HTR-8/SVneo (cell line): ENCODE results near the gene MET.

Experiments
- DNase-seq: peaks from one replicate; pipeline ENCODE4 v3.0.0; 2011; ENCODE audit warnings: low spot score, mixed read lengths; ENCODE audit not compliant: insufficient read length
- FAIRE-seq: peaks from 2 replicates; lab custom pipeline; 2011; peaks lifted over from hg19 to GRCh38; lab: Jason Lieb, UNC

Gene MET

DNA sequence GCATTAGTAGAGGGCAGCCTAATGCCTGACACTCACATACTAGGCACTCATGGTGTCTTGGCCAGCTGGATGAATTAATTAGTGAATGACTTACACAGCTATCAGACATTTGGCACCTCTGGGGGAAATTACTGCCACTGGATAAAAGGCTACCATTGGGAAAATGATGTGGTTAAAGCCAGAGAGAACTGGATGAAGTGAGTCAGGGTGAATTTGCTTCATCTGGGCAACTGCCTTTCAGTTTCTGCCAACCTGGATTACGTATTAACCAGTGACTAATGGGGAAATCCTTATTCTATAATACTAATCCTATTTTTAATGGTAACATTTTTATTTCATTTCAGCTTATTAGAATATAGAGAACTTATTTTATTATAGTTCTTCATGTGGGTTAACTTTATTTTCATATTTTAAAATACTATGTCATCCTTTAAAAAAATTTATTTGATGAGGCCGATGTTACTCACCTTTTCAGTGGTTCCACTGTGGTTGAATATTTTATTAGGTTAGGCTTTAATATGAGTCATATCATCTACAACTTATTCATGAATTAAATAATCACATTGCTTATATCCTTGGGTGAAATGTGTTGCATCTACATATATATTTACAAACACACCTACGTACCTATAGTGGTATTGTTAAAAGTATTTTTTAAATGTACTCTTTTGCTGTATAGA, 104.8 kb downstream of the MET start:
- FAIRE-seq (no peak), DNase-seq (no peak)

DNA sequence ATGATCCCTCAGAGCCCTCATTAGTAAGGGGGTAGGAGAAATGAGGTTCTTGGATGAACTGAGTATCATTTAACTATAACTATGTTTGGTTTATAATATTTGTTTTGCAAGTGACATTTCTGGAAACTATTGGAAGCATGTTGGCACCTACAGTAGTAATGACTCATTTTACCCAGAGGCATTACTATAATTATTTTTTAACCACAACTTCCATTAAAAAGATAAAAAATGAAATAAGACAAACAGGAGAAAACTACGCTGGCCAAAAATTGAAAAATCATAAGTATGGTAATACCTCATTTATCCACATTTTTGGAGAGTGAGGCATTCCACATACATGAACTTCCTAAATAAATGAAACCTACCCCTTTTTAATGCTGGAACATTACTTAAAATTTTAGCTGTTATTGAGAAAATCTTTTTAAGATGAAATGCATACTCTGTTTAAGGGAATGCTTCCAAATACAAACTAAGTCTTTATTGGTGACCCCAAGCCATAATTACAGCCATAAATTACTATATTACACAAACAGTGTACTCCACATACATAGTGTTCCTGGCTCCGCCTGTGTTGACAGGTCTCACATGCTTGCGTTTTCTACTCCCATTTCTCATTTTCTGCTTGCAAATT, 105.8 kb downstream of the MET start:
- FAIRE-seq (no peak), DNase-seq (no peak)

DNA sequence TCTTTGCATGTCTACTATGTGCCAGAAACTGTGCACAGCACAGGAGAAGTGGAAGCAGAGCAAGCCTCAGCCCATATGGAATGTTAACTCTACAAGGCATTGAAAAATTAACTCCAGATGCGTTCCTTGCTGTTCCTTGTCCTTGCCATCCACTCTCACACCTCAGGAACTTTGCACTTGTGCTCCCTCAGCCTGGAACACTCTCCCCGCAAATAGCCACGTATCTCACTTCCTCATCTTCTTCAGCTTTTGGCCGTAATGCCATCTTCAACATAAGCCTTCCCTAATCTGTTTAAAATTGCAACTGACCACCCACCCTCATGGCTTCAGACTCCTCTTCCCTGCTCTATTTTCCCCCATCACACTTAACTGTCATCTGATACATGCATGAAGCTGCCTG, 107.2 kb downstream of the MET start:
- FAIRE-seq (no peak), DNase-seq (no peak)

DNA sequence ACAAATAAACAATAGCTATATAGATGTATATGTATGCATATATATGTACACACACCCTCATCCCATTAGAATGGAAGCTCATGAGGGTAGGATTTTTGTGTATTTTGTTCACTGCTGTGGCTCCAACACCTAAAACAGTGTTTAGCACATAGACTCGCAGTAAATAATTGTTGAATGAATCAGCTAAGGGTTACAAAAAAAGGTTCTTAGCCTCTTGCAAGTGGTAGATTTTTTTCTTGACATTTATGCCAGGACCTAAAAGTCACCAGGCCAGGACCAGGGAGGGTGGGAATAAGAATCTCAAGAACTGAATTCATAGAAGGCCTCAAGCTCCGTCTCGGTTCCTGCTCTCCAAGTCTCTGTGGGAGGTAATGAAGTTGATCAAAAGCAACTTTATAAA, 107.9 kb downstream of the MET start:
- DNase-seq (no peak), FAIRE-seq (no peak)

DNA sequence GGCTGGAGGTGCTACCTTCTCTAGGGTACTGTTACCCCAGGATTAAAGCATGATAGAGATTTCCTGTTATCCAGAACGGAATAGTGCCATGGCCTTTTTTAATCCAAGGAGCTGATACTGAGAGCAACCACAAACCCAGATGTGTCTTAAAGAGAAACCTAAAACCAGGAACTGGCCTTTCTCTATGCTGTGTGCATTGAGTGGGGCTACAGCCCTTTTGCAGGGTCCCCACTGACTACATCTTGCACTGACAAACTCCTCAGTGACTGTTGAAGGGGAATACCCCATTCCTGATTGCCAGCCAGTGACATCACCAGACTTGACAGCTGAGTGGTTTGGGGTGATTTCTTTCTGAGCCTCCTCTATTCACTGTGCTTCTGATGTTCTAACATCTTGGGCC, 108.5 kb downstream of the MET start:
- no peak for DNase-seq
- no peak for FAIRE-seq

DNA sequence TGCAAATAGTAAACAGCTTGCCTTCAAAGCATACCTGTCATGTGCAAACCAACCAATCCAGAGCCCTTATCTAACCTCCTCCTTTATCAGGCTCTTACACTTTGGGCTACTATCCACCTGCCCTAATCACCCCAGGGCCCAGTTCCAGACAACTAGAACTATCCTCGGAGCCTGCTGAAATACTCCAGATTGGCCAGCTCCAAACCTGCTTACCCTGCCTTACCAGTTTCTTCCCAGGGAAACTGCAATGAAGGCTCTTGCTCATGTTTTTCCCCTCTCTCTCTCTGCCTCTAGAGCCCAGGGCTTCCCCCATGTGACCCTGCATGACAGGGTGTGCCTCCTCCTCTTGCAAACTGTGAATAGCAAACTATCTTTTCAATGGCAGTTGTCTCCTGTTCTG, 109.0 kb downstream of the MET start:
- DNase-seq = no peak
- no peak for FAIRE-seq

DNA sequence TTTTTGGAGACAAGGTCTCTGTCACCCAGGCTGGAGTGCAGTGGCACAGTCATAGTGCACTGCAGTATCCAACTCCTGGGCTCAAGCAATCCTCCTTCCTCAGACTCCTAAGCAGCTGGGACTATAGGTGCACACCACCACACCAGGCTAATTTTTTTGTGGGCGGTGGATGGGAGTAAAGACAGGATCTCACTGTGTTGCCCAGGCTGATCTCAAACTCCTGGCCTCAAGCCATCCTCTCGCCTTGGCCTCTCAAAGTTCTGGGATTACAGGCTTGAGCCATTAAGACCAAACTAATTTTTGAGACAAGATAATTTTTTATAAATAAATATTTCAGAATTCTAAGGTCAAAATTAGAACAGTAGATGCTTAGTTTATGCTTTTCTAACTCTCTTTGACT, 109.6 kb downstream of the MET start:
- FAIRE-seq (no peak), DNase-seq (no peak)

DNA sequence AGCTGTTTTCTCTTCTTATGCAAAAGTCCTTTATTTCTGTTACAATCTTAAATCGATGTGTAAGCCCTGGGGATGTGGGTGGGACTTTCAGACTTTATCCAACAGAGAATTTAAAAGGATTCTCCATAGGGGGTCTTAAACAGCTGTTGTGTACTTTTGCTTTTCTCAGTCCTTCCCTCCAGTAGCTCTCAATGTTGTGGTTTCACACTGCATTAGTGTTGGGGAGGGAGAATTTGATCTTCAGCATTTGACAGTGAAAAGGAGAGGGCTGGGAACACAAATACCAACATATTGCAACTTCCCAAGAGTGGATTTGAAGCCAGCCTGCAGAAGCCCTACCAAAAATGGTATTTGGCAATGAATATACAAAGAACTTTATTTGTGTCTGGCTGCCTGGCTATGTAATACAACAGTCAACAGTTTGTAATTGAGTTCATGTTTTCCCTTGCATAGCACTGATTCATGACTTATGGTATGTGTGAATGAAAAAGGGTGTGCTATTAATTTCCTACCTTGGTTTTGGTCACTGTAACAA, 110.2 kb downstream of the MET start:
- FAIRE-seq = no peak

DNA sequence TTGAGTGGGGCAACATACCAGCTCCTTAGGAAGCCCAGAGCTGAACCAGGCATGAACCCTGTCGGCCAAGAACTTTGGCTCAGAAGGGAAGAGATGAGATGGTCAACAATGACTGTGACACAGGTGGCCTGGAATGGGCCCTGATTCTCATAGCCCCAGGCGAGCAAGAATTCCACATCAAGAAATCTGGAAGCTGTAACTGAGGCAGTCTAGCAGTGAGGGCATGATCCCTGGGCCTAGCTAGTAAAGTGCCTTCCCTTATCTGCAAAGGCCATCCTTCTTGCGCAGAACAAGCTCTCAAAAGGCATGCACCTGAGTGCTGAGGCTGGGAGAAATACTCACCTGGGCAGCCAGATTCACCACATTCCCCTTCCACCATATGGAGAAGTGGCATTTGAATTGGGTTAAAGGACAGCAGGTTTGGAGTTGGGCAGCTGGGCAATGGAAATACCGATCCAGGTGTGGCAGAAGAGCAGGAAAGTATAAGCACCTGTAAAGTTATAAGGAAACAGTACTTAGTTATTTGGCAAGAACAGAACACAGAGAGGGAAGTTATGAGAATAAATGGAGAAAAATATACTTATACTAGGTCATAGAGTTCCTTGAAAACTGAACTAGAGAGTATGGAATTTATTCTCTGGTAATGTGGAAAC, 111.8 kb downstream of the MET start:
- DNase-seq (no peak), FAIRE-seq (no peak)

More for the DNA sequence above, 110.2 kb downstream of the MET start:
- DNase-seq = no peak

DNA sequence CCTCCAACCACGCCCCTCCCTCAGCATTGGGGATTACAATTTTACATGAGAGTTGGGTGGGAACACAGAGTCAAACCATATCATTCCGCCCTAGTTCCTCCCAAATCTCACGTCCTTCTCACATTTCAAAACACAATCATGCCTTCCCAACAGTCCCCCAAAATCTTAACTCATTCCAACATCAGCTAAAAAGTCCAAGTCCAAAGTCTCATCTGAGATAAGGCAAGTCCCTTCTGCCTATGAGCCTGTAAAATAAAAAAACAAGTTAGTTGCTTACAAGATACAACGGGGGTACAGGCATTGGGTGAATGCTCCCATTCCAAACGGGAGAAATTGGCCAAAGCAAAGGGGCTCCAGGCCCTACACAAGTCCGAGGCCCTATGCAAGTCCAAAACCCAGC, 112.7 kb downstream of the MET start:
- FAIRE-seq (no peak), DNase-seq (no peak)

DNA sequence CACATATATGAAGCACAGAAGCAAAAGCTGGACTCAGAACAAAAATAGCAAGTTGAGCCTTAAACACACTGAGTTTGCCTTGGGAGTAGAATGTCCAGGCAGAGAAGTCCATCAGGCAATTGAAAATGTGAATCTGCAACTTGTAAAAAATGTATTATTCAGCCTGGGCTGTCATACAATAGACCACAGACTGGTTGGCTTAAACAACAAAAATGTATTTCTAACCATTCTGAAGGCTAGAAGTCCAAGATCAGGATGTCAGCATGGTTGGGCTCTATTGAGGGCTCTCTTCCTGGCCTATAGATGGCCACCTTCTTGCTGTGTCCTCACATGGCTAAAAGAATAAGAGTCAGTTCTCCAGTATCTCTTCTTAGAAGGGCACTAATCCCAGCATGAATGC, 113.8 kb downstream of the MET start:
- FAIRE-seq (no peak), DNase-seq (no peak)

DNA sequence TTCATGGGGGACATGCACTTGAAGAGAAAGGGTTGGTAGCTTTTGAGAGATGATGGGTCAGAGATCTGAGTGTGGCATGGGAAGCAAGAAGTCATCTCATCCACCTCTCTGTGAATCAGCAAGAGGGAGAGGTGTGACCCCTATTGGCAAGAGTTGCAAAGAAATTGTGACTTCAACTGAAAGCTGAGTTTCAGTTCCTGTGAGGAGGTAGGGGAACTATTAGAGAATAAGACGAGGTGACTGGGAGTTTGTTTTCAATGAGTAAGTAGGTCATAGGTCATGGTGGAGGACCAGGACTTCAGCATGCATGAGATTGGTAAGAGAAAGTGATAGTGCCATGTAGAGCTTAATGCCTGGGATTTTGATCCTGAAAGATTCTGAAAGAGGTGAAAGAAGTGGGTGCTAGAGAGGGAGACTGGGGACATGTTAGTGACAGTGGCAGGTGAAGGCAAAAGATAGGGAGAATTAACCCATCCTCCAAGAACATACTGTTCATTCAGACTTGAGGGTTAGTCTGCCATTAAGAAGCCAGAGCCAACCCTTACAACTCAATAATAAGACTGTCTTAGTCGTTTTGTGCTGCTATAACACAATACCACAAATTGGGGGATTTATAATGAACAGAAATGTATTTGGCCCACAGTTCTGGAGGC, 114.9 kb downstream of the MET start:
- FAIRE-seq (no peak), DNase-seq (no peak)

DNA sequence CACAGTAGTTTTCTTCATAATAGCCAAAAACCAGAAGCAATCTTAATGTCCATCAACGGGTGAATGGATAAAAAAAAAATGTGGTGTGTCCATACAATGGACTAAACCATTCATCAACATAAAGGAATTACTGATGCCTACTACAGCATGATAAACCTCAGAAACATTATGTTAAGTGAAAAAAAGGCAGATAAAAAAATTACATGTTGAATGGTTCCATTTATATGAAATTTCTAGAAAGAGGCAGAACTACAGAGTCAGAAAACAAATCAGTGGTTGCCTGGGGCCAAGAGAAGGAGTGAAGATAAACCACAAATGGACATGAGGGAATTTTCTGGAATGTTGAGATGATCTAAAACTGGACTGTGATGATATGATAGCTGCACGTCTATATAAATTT, 115.9 kb downstream of the MET start:
- FAIRE-seq (no peak), DNase-seq (no peak)

DNA sequence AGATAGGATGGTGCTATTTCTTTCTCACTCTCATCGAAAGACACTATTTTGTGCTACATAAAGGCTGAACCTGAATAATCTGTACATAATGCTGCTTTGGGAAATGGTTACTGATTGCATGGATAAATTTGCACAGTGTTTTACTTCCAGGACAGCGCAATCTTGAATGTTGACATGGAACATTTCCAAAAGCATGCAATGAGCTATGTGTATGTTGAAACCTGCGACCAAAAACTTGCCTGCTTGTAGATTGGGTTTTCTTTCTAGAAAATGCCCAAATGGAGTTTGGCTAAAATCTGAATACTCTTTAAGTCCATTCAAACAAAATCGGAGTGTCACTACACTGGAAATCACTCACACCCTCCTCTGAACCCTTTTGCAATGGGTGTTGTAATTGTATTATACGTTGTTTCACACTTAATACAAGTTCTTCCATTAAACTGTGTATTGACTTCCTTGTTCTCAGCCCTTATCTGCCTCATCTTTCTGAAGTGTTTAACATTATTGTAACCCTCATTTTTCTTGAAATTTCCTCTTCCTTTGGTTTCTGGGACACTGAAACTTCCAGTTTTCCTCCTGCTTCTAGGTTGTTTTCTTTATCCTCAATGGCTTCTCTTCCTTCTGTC, 116.7 kb downstream of the MET start:
- DNase-seq (no peak), FAIRE-seq (no peak)

DNA sequence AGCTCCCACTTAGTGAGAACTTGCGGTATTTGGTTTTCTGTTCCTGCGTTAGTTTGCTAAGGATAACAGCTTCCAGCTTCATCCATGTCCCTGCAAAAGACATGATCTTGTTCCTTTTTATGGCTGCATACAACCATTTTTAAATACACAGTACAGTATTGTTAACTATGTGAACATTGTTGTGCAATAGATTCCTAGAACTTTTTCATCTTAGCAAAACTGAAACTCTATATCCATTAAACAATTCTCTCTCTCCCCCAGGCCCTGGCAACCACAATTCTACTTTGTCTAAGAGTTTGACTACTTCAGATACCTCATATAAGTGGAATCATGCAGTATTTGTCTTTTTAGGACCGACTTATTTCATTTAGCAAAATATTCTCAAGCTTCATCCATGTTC, 118.0 kb downstream of the MET start:
- no peak for FAIRE-seq

DNA sequence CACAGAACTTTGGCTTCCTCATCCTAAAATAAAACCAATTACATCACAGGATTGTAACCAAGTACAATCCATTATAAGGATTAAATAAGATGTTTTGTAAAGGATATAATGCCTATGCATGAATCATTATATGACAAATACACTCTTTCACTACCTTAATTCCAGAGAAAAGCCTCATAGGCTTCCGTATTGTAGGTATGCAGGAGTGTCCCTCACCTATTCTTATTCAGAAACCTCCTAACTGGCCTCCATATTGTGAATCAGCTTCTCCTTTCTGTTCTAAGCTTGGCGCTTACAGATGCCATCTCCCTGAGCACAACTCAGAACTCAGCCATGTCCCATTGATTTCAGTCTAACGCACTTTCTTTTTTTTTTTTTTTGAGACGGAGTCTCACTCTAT, 120.8 kb downstream of the MET start:
- FAIRE-seq = no peak
- no peak for DNase-seq

More for the DNA sequence above, 118.0 kb downstream of the MET start:
- no peak for DNase-seq

DNA sequence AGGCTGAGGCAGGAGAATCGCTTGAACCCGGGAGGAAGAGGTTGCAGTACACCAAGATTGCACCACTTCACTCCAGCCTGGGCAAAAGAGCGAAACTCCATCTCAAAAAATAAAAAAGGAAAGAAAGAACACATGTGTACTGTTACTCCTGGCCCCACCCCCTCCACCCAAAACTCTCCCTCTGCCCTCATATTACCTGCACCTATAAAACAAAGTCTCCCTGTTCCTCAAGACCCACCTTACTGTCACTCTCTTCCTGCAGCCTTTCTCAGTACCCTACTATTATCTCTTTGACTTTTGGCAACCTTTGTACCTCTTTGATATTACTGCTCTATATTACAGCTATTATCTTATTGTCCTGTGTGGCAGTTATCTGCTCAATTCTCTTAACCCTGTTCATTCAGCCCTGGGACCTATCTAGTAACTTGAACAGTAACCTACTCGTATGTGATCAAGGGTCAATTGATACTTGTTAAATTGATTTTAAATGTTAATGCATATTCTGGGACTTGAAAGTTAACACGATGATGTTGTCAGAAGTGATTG, 121.9 kb downstream of the MET start:
- DNase-seq (no peak), FAIRE-seq (no peak)

DNA sequence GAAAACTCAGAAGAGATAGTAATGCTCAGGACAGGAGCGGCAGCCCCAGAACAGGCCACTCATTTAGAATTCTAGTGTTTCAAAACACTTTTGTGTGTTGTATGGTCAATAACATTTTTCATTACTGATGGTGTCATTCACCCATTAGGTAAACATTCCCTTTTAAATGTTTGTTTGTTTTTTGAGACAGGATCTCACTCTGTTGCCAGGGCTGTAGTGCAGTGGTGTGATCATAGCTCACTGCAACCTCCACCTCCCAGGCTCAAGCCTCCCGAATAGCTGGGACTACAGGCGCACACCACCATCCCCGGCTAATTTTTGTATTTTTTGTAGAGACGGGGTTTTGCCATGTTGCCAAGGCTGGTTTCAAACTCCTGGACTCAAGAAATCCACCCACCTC, 124.5 kb downstream of the MET start:
- FAIRE-seq (no peak), DNase-seq (no peak)

DNA sequence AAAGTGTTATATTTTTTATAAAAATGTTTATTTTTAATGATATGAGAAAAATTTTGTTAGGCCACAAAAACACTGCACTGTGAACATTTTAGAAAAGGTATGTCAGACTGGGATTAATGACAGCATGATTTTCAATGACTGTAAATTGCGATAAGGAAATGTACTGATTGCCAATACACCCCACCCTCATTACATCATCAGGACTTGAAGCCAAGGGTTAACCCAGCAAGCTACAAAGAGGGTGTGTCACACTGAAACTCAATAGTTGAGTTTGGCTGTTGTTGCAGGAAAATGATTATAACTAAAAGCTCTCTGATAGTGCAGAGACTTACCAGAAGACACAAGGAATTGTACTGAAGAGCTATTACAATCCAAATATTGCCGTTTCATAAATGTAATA, 125.6 kb downstream of the MET start:
- DNase-seq (no peak), FAIRE-seq (no peak)

DNA sequence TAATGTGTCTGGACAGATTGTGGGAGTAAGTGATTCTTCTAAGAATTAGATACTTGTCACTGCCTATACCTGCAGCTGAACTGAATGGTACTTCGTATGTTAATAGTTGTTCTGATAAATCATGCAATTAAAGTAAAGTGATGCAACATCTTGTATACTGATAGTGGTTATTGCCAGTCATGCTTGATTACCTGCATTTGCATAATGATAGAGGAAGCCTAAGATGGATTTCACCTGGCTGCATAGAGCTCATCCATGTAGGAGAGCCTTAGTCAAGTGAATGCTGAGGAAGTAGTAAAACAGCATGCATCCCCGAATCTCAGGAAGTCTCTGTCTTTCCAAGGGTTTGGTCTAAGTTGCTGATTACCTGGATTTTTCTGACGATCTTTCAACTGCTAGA, 126.2 kb downstream of the MET start:
- FAIRE-seq (no peak), DNase-seq (no peak)
